GM12891 (cell line): Measurements from ENCODE around the gene N4BP2.

Experiments
- DNase-seq: peaks from one replicate; pipeline ENCODE4 v3.0.0; 2011; ENCODE audit warnings: low spot score; ENCODE audit not compliant: insufficient read length
- FAIRE-seq: peaks from 2 replicates; lab custom pipeline; 2011; peaks lifted over from hg19 to GRCh38; lab: Jason Lieb, UNC
- PAX5 ChIP-seq: IDR thresholded peaks from 2 replicates; pipeline ENCODE4 v1.6.1; 2011; ENCODE audit warnings: low read length, moderate library complexity, mild to moderate bottlenecking; ENCODE audit not compliant: insufficient read depth, severe bottlenecking
- POLR2A ChIP-seq: IDR thresholded peaks from 2 replicates; pipeline ENCODE4 v1.6.1; 2011; ENCODE audit warnings: low read depth, low read length, control low read depth
- POLR2AphosphoS5 ChIP-seq: IDR thresholded peaks from 2 replicates; pipeline ENCODE4 v1.6.1; 2011; ENCODE audit warnings: low read depth, low read length, control low read depth
- POU2F2 ChIP-seq: IDR thresholded peaks from 2 replicates; pipeline ENCODE4 v1.6.1; 2011; ENCODE audit warnings: low read depth, mild to moderate bottlenecking, control low read depth, low read length, moderate library complexity
- SPI1 ChIP-seq: IDR thresholded peaks from 2 replicates; pipeline ENCODE4 v1.6.1; 2011; ENCODE audit warnings: low read depth, low read length, control low read depth
- TAF1 ChIP-seq: IDR thresholded peaks from 2 replicates; pipeline ENCODE4 v1.6.1; 2011; ENCODE audit warnings: low read depth, low read length, control low read depth

The N4BP2 gene

GRCh38 chr4:40179360-40179759 is 122.7 kb downstream of the N4BP2 start:
- DNase-seq (no peak), FAIRE-seq (no peak)
- no peak for TF ChIP-seq POLR2AphosphoS5
- no peak for TF ChIP-seq POLR2A
- TF ChIP-seq PAX5, result no peak
- no peak for TF ChIP-seq TAF1
- no peak for TF ChIP-seq POU2F2
- TF ChIP-seq SPI1, result no peak

GRCh38 chr4:40180356-40180755 is 123.7 kb downstream of the N4BP2 start:
- DNase-seq (no peak), FAIRE-seq (no peak)
- TF ChIP-seq POLR2A (no peak), TAF1 (no peak), POLR2AphosphoS5 (no peak)

GRCh38 chr4:40182001-40182400 is 125.4 kb downstream of the N4BP2 start:
- no peak for DNase-seq
- TF ChIP-seq SPI1 (no peak), TAF1 (no peak), POU2F2 (no peak), POLR2AphosphoS5 (no peak), POLR2A (no peak), PAX5 (no peak)
- FAIRE-seq, result peak; percentile 80

- no peak for DNase-seq
- TF ChIP-seq POU2F2 (no peak), TAF1 (no peak), POLR2A (no peak), POLR2AphosphoS5 (no peak), PAX5 (no peak), SPI1 (no peak)
- FAIRE-seq, result no peak
Measured at GRCh38 chr4:40182954-40183353, 126.3 kb downstream of the N4BP2 start.

GRCh38 chr4:40183615-40184411 is 127.2 kb downstream of the N4BP2 start:
- DNase-seq (no peak), FAIRE-seq (peak; percentile 83)
- no peak for TF ChIP-seq PAX5
- TF ChIP-seq SPI1, result peak; percentile 41; the same call in 1 of the 2 replicates

- TF ChIP-seq TAF1 (no peak), POLR2AphosphoS5 (no peak), SPI1 (peak; percentile 91), POU2F2 (no peak), PAX5 (no peak)
- FAIRE-seq, result peak; percentile 38
Measured at GRCh38 chr4:40185830-40186664, 129.4 kb downstream of the N4BP2 start.

GRCh38 chr4:40186665-40187014 is 130.0 kb downstream of the N4BP2 start:
- no peak for TF ChIP-seq POLR2AphosphoS5
- TF ChIP-seq POU2F2, result no peak
- TF ChIP-seq TAF1, result no peak
- no peak for TF ChIP-seq SPI1
- TF ChIP-seq POLR2A, result no peak
- TF ChIP-seq PAX5, result no peak
- DNase-seq, result no peak
- FAIRE-seq, result no peak

More at GRCh38 chr4:40185830-40186664, 129.4 kb downstream of the N4BP2 start:
- no peak for DNase-seq

GRCh38 chr4:40187386-40187906 is 130.8 kb downstream of the N4BP2 start:
- FAIRE-seq (peak; percentile 85), DNase-seq (no peak)
- TF ChIP-seq PAX5 (no peak), POLR2A (no peak), TAF1 (no peak), POLR2AphosphoS5 (no peak), SPI1 (no peak), POU2F2 (no peak)

- peak; percentile 40 for FAIRE-seq
- TF ChIP-seq POLR2A, result no peak
- no peak for TF ChIP-seq POU2F2
- no peak for TF ChIP-seq PAX5
- TF ChIP-seq POLR2AphosphoS5, result no peak
- no peak for TF ChIP-seq SPI1
- no peak for TF ChIP-seq TAF1
- no peak for DNase-seq
Measured at GRCh38 chr4:40190019-40190418, 133.4 kb downstream of the N4BP2 start.

- DNase-seq (no peak), FAIRE-seq (no peak)
- TF ChIP-seq PAX5 (no peak), POU2F2 (no peak)
Measured at GRCh38 chr4:40190465-40190864, 133.8 kb downstream of the N4BP2 start.
